NCI-H187 (cell line): ENCODE data around the gene RAB27B.

Experiments used
- DNase-seq, 2 experiments: peaks; one replicate each; lab custom pipeline; 2025; lab: John Stamatoyannopoulos, UW

Gene RAB27B

DNA sequence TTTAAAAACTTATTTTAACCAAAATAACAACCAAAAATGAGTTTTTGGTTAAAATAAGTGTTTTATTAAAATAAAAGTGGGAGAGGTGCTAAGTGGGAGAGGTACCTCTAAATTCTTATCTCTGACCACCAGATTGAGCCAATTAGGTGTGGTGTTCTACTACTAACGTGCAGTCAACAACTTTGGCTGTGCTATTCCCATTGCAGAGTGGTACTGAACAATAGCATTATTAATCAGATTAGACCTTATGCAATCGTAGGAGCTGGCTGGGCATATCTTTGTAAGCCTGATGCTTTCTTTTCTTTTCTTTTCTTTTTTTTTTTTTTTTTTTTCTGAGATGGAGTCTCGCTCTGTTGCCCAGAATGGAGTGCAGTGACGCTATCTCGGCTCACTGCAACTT, 38.9 kb downstream of the RAB27B start:
- DNase-seq: no peak

DNA sequence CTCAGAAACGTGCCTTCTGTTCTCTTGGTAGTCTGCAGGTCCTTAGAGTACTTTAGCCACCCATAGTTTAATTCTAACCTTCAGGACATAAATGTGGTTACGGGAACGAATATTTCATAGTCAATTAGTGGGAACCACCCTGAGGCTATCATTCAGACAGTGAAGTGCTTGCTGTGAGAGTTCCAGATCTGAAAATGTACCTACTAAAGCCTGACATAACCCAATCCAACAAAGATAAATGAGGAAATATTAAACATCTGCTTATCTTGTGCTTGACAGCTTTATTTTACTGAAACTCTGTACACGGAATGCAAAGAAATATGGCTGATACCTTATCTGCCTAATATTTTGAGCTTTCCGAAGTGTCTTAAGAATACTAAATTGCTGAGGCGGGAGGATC, 43.0 kb downstream of the RAB27B start:
- no peak for DNase-seq

DNA sequence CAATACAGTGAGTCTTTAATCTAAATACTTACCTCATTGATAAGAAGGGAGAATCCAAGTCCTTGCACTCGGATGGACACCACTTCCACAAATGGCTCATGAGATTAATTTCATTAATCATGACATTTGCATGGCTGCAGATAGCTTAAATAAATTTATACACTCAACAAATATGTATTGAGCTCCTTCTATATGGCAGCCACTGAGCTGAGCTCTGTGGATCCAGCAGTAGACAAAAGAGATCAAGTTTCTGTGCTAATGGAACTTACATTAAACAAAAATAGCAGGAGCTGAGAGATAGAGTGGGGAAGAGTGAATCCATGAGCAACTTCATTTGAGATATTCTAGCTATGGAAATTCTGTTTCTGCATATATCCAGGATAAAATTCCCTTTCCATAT, 44.4 kb downstream of the RAB27B start:
- no peak for DNase-seq

DNA sequence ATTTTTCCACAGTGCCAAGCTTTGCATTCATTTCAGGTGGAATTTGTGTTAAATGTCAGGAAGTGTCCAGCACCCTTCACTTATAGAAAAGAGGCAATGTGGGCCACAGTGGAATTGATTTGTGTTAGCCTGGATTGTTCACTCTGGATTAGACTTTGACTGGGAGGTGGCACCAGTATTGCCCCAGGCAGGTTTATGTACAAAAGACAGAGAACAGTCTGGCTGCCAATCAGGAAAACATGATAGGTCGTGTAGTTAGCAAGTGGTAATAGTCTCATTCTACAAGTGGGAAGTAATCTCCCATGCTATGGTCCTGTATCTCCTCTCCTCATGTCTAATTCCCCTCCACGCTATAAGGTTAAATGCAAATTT, 45.6 kb downstream of the RAB27B start:
- DNase-seq: no peak

DNA sequence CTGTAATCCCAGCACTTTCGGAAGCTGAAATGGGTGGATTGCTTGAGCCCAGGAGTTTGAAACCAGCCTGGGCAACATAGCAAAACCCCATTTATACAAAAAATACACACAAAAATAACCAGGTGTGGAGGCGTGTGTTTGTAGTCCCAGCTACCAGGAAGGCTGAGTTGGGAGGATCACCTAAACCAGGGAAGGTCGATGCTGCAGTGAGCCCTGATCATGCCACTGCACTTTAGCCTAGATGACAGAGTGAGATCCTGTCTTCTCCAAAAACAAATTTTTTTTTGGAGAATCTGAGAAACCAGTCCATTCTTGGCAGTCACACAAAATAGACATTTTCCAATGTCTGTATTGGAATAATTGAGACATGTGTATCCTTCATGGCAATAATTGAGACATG, 46.8 kb downstream of the RAB27B start:
- DNase-seq: no peak

DNA sequence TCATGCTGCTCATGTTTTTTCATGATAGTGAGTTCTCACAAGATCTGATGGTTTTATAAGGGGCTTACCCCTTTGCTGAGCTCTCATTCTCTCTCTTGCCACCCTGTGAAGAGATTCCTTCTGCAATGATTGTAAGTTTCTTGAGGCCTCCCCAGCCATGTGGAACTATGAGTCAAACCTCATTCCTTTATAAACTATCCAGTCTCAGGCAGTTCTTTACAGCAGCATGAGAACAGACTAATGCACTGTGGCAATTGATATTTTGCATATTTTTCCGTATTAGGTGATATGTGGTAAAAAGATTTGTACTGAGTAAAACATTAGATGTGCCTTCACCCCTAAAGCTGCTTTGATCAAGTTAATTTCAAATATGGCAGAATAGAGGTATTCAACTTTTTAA, 48.8 kb downstream of the RAB27B start:
- DNase-seq: no peak

DNA sequence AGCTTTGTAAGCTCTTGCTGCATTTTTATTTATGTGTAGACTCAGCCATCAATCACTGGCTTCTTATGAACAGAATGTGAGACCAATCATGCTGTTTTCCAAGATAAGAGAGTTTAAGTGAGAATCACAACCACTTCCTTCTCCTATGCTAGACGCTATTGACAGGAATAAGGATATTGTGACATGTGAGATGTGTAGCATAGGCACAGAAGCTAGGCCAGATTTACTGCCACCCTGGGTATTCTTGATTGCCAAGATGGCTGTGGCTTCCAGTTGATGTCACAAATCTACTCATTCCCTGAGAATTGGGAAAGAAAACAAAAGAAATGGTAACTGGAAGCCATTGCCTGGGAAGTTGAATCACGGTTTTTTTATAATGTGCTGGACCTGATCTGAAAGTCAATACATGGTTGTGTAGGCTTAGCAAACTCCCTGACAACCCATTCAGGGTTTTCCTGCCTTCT, 49.9 kb downstream of the RAB27B start:
- no peak for DNase-seq

DNA sequence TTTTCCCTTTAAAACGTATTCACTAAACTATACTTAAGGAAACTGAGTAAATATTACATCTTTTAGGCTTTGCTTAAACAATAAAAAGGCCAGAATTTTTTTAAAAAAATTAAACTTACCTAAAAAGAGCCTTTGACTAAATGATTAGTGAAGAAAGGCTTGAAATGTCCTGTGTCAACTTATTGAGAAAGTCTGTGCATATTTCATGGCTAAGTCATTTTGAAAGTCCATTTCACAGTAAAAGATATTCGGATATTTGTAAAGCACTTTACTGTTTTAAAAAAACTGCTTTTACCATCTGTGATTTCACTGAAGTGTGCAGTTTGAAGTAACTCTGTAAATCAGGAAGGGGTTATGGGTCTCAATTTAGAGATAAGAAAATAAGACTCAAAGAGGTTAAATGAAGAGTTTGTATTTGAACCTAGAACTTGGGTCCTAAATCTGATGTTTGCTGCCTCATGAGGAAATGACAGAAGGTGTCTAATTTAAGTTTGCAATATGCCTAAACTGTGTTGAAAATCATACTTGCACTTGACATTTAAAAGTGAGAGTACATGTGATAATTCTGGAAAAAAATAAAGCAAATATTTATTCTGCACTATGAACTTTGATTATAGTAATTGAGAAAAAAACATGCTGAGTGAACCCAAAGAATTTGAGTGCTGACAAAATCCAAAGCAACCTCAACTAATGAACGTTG, 50.5 kb downstream of the RAB27B start:
- DNase-seq: no peak

DNA sequence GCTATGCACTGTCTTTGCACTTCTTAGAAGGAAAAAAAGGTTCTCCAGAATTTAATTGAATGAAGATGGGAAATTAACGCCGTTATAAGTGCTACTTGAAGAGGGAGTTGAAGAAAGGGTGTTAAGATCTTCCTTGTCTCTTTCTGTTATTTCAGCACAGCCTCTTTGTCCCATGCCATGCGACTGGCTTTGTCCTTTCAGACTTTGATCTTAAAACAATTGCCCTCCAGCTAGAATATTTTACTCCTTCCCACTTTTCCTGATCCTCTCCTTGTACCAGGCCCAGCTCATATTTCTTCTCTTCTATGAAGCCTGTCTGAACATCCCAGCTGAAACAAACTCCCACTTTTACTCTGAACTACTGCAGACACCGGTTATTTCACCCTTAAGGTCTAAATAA, 51.4 kb downstream of the RAB27B start:
- no peak for DNase-seq

DNA sequence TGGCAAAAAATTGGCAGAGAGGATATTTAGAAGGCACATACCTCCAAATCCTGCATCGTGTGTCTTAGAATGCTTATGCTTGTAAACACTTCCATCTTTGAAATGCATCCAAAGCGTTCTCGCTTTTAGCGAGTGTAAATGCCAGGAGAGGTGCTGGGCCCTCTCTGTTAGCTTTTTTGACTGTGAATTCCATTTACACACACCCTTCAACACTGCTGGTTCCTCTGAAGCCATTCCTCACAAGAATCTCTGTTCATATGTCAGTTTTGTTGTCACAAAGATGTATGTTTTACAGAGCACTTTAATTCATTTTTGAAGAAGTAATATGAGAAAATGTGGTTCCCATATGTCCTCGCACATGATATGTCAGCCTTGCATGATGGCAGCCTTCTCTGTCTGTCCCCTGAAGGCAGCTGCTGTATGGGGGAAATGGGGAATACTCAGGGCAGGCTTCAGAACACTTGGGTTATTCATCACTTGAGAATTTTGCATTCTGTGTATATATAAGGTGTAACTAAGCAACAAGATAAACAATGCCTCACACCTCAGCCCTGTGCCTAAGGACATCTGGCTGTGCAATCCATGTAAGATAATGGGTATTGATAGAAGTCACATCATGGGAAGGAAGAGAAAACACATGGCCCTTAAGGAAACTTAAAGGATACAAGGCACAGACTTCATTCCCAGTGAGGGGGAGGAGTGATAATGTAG, 52.3 kb downstream of the RAB27B start:
- no peak for DNase-seq

DNA sequence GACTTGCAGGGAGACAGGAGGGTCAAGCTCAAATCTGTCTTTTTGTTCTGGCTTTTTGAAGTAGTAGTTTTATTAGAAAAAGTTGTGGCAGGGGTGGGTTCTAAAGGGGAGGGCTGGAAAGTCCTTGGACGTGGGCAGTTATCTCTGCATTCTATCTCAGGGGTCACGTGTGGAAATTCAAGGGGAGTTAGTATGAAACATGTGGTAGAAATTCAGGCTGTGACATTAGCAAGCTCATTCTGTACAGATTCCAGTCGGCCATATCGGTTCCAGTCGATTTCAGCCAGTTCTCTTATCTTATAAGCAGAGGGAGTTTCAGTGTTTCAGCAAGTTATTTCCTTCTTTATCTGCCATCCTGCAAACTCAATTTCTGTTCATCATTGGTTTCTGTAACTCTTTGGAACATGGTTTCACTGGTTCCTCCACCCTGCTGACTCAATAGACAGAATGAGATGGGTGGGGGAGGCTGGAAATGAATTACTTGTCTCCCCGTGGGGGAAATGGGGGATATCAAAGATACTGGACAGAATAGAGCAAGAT, 53.0 kb downstream of the RAB27B start:
- no peak for DNase-seq

DNA sequence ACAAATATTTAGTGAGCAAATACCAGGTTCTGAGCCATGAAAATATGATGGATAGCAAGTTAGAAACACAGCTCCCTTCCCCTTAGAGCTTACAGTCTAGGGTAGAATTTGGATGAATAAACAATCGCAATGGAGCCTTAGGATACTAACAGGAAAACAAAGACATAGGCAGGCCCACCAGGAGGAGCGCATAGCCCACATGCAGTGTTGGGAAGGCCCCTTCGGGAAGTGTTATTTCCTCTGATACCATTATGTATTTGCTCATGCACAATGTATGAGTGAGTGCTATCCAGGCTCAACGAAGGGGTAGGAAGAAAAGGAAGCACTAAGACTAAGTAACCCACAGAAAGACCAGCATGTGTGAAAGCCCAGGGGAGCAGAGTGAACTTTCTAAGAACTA, 54.0 kb downstream of the RAB27B start:
- DNase-seq: no peak

DNA sequence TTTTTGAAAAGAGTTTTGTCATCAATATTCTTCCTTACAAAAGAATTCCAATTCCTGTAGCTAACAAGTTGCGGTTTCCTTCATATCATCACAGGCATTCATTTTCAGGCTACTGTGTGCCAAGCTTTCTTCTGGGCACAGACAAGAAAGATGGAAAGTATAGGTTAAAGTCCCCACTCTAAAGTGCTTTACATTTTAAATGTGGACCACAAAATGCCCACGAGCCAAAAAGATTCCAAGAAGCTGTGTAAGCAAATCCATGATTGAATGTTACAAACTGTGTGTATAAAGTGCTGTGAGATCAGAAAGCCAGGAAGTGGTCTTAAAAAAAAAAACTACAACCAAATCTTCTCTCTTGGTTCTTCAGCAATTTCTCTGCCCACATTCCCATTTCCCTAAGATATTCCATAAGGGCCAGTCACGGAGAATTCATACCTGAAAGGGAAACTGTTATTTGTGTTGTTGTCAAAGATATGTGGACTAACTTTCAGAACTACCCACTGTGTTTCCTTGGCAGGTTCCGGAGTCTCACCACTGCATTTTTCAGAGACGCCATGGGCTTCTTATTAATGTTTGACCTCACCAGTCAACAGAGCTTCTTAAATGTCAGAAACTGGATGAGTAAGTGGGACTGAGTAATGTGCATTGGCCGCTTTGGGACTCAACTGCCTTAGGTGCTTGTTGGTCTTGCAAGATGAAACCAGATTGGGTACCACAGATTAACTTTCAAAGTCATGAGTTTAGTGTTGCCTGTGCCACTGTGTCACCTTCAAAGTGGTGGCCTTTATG, 55.7 kb downstream of the RAB27B start:
- DNase-seq: no peak

DNA sequence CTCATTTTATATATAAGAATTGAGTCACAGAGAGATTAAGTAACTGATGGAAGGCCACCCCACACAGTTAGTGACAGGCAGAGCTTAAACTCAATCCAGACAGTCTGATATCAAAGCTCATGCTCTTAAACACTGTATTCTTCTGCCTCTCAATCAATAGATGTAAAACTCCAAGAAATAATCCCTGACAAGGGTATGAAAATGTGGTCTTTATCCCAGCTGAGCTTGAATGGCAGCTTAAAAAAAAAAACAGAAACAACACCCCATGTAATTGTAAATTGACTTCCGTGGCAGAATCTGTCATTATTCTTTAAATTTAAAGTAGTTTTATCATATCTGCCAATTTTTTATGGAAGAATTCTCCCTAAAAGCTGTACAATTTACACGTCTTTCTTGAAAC, 60.1 kb downstream of the RAB27B start:
- no peak for DNase-seq

DNA sequence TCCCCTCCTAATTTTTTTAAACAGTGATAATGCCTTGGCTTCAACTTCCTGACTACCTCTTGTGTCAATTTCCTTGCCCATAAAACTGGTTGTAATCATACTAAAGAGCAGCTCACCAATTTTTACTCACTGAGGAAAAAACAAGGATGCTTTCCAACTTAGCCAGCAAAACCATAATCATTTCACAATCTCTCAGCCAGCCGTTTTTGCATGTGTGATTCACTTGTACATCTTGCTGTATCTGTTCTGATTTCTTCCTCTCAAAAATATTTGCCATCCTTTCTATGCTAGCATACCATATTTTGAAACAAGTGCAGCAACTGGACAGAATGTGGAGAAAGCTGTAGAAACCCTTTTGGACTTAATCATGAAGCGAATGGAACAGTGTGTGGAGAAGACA, 60.7 kb downstream of the RAB27B start:
- DNase-seq: no peak

DNA sequence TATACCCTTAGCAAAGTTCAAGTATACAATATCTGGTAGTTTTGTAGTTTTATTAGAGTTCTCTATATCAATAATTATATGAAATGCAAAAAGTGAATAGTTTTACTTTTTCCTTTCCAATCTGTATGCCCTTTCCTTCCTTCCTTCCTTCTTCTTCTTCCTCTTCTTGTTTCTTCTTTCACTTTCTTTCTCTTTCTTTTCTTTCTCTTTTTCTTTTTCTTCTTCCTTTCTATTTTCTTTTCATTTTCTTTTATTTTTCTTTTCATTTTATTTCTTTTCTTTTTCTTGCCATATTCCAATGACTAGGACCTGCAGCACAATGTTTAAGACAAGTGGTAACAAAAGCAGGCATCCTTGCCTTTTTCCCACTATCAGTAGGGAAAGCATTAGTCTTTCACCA, 71.2 kb downstream of the RAB27B start:
- no peak for DNase-seq

DNA sequence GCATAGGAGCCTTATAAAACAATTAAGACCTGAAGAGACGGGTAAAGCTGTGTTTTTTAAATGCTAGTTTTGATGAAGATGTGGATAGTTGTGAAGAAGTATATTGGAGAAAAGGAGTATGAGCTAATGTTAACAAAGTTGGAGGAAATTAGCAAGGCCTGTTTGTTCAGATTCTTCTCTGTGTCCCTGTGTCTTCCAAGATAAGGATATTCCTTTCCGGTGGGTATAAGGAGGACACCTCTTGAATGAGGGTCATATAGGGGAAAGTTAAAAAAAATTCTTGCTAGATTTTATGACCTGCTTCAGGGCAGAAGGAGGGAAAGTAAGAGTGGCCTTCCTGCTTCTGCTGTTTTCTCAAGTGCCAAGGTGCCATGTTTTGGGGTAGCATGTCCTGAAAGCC, 72.0 kb downstream of the RAB27B start:
- no peak for DNase-seq

DNA sequence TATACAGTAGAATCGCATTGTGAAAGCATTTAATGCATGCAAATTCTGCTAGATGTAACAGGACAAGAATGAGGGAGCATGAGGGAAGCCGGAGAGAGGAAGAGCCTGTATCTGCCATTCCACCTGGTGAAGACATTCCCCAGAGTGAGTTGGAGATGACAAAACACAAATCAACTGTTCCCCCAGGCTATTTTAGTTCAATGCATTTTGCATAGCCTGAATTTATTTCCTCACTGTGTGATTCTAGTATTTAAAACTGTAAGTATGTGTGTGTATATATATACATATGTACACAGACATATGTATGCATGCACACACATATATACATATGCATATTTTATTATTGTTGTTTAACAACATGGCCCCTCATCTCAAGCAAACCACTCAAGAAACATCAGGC, 76.3 kb downstream of the RAB27B start:
- DNase-seq: no peak

DNA sequence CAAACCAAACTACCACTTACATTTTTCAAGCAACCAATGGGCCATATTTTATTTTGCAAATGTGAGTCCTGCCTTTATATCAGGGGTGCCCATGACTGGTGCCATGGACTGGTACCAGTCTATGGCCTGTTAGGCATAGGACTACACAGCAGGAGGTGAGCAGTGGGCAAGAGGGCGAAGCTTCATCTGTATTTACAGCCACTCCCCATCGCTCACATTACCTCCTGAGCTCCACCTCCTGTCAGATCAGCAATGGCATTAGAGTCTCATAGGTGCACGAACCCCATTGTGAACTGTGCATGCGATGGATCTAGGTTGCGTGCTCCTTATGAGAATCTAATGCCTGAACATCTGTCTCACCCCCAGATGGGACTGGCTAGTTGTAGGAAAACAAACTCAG, 77.4 kb downstream of the RAB27B start:
- DNase-seq: no peak

DNA sequence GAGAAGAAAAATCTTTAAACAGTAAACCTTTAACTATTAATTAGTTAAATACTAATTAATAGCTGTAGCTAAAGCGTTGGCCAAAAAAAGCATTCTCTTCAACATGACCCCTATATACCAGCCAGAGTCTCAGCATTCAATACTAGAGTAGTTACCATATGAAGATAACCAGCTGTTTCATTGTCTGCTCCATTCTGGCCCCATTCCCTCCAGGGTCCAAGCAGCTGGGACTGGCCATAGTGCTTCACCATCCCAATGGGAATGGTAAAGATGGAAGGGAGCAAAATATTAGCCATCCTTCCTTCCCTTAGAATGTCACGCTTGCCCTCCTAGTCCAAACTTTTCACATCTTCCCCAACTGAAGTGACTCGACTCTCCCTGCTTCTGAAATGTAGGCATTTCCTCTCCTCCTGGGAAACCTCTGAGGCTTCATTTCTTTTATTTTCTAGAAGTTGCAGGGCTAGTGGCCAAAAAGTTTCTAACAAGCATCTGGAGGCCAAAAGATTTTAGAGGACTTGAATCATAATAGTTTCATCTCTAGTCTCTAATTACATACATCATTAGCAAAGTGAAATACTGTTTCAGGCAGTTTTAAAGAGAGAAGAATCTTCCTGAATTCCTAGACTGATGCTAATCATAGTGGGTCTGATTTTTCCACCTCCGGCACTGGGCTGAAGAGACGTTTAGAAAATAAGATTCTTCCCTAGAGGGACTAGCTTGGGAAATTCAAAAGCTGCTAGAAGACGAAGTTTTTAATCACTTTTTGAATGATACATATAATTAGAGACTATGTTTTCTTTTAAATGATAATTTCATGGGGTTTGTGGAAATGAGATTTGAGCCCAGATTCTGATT, 78.3 kb downstream of the RAB27B start:
- no peak for DNase-seq

DNA sequence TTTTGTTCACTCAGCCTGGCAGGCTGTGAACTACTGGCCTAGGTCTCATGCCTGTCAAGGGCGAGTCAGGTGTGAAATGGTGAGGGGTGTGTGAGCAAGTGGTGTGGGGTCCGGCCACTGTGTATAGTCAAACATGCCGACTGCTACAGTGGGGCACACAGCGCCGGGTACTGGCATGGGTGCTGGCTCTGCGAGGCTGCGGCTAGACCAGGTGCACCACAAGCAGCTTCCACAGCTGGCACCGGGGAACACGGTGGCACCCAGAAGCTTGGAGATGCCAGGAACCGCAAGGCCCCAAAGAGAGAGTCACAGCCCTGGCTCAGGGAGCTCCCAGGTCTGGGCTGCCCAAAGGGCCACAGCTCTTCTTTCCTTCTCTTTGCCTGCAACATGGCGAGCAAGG, 81.3 kb downstream of the RAB27B start:
- DNase-seq: no peak
